GM10248 (cell line): ENCODE measurements around the gene DNAI1.

ENCODE experiments used
- CTCF ChIA-PET: fragments of 300-600 bp; sonication (Branson Sonifier 250); formaldehyde crosslinking; extraction: SDS; loops from one replicate; lab custom pipeline; 2021; ENCODE audit warnings: antibody characterized with exemption; lab: Yijun Ruan, JAX
- POLR2A ChIA-PET: fragments of 350-650 bp; sonication (Branson Sonifier 250); formaldehyde crosslinking; extraction: SDS; loops from one replicate; lab custom pipeline; 2020; ENCODE audit warnings: antibody characterized with exemption; lab: Yijun Ruan, JAX
- DNase-seq: peaks from one replicate; pipeline ENCODE4 v3.0.0; 2012; ENCODE audit errors: extremely low spot score
- CTCF ChIP-seq: IDR thresholded peaks from 2 replicates; pipeline ENCODE4 v1.5.1; 2012; ENCODE audit warnings: mild to moderate bottlenecking, low read depth; ENCODE audit errors: extremely low read depth, missing control alignments, control extremely low read depth

DNAI1 gene

GRCh38 chr9:34454571-34455065, 4.0 kb upstream of the DNAI1 start:
- POLR2A ChIA-PET = no interaction called here
- CTCF ChIA-PET = interaction anchor here (0.8 to 1.7 kb wide), 8 partner anchors 11 to 148 kb away, joined by 3 to 4 read pairs (median 3); no protein-coding TSS in a partner anchor
- no peak for DNase-seq
- no peak for TF ChIP-seq CTCF

- CTCF ChIA-PET = interaction anchor here (1.0 to 3.8 kb wide), 7 partner anchors 10 to 147 kb away, joined by 3 to 8 read pairs (median 4); no protein-coding TSS in a partner anchor
- TF ChIP-seq CTCF = no peak
- POLR2A ChIA-PET = interaction anchor here (0.7 kb wide), 1 partner anchor 11 kb away, joined by 3 read pairs; no protein-coding TSS in a partner anchor
- no peak for DNase-seq
Measured at GRCh38 chr9:34456151-34456550, 2.5 kb upstream of the DNAI1 start.

- no peak for DNase-seq
- no peak for TF ChIP-seq CTCF
- POLR2A ChIA-PET = interaction anchor here (0.7 kb wide), 1 partner anchor 11 kb away, joined by 3 read pairs; no protein-coding TSS in a partner anchor
- CTCF ChIA-PET = interaction anchor here (1.3 to 3.8 kb wide), 5 partner anchors 10 to 177 kb away, joined by 4 to 8 read pairs (median 6); no protein-coding TSS in a partner anchor
Measured at GRCh38 chr9:34456746-34457145, 1.9 kb upstream of the DNAI1 start.

- CTCF ChIA-PET = interaction anchor here (1.3 to 3.8 kb wide), 4 partner anchors 11 to 176 kb away, joined by 4 to 8 read pairs (median 7); no protein-coding TSS in a partner anchor
- POLR2A ChIA-PET = no interaction called here
- DNase-seq = no peak
- TF ChIP-seq CTCF = no peak
Measured at GRCh38 chr9:34457266-34458012, 1.2 kb upstream of the DNAI1 start.

- CTCF ChIA-PET = interaction anchor here (0.8 to 3.8 kb wide), 7 partner anchors 13 to 145 kb away, joined by 3 to 8 read pairs (median 3); no protein-coding TSS in a partner anchor
- TF ChIP-seq CTCF = no peak
- POLR2A ChIA-PET = no interaction called here
- no peak for DNase-seq
Measured at GRCh38 chr9:34458959-34459340, 345 bp downstream of the DNAI1 start.

GRCh38 chr9:34459356-34459755, 751 bp downstream of the DNAI1 start:
- no peak for DNase-seq
- POLR2A ChIA-PET = no interaction called here
- CTCF ChIA-PET = interaction anchor here (0.8 to 1.7 kb wide), 5 partner anchors 8 to 145 kb away, joined by 3 to 4 read pairs (median 3); no protein-coding TSS in a partner anchor
- no peak for TF ChIP-seq CTCF
